ENCODE measurements around the gene GART. TPM values are rescaled to one million over a fixed set of nuclear protein-coding genes. Genes with fewer than 3 reads are reported as not detected.
A peak's percentile ranks its signal among the peaks of the same experiment; 100 is the strongest.

The GART gene
- total and polyA plus RNA-seq, 2 of the 8 experiments (the other 6 are each of a cell fraction or from before 2014, with no cell fraction given): 23.1 to 231 TPM

DNA sequence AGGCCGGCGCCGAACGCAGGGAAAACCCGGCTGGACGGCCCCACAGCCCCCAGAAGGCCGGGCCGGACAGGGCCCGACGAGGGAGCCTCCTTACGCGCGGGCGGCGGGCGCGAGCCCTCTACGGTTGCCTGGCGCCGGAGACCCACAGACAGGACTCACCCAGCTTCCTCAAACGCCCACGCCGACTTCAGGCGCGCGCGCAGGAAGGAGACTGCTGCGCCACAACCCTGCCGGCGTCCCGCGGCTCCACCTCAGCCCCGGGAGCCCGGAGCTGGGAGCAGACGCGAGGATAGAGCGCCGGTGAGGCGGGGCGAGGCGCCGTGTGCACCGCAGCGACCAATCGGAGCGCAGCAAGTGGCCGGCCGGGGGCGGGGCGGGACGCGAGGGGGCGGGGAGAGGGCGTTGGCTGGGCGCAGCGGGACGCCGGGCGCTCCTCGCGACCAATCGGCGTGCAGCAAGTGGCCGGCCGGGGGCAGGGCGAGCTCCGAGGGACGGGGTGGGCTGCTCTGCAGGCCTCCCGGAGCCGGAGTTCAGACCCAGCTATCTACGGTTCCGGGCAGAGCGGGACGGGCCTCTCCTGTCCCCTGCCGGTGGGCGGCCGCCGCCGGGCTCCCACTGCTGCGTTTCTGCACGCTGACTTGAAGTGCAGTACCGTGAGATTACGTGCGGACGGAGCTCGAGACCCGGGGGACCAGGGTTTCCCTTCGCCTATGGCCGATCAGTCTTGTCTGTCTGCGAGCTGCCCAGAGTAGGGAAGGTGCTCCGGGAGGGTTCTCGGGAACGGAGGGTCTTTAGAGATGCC lies 62.0 kb downstream of the GART start, which contains the start of gene TMEM50B (continued):
- TF ChIP-seq MAFK (IDR thresholded peaks at IDR 0.05; ENCODE audit: low read depth, low read length) (no peak), SIX5 (IDR thresholded peaks at IDR 0.05; ENCODE audit: low read depth, low read length) (no peak), SP4 (IDR thresholded peaks at IDR 0.05; ENCODE audit: low read length) (no peak), SIRT6 (IDR thresholded peaks at IDR 0.05; ENCODE audit: low read length) (no peak), SIN3A (conservative IDR thresholded peaks at IDR 0.05 in 1 of 2, IDR thresholded peaks at IDR 0.05 in 1 of 2; ENCODE audit: low read depth in 1 of 2, low read length in 2 of 2) (peak; percentile 10 to 65; a peak in 1 of 4 replicates), CHD2 (IDR thresholded peaks at IDR 0.05; ENCODE audit: low read length) (peak; percentile 49; the same call in 1 of the 2 replicates), KDM5A (IDR thresholded peaks at IDR 0.05; ENCODE audit: low read length) (no peak), TAF1 (IDR thresholded peaks at IDR 0.05; ENCODE audit: low read depth, low read length) (peak; percentile 96), GABPA (IDR thresholded peaks at IDR 0.05; ENCODE audit: borderline replicate concordance, insufficient read depth, low read length) (no peak), YY1 (IDR thresholded peaks at IDR 0.05; ENCODE audit: low read depth, low read length) (peak; percentile 74; the same call in 1 of the 2 replicates), POLR2A (IDR thresholded peaks at IDR 0.05; ENCODE audit: control extremely low read depth in 1 of 2, low read depth in 2 of 2, low read length in 2 of 2) (peak; percentile 65 to 82), ZNF274 (IDR thresholded peaks at IDR 0.05; ENCODE audit: borderline replicate concordance, extremely low read depth, low read length) (no peak), RFX5 (IDR thresholded peaks at IDR 0.05; ENCODE audit: borderline replicate concordance, low read depth, low read length) (no peak), EP300 (IDR thresholded peaks at IDR 0.05; ENCODE audit: borderline replicate concordance in 1 of 2, low read depth in 2 of 2, low read length in 2 of 2) (peak in 1 of 2 experiments; percentile 4; a peak in 1 of 3 replicates), CBX5 (IDR thresholded peaks at IDR 0.05; ENCODE audit: low read depth, low read length) (no peak), HDAC2 (IDR thresholded peaks at IDR 0.05; ENCODE audit: borderline replicate concordance in 1 of 2, low read depth in 2 of 2, low read length in 2 of 2) (no peak; a peak in 1 of 4 replicates), SP2 (IDR thresholded peaks at IDR 0.05; ENCODE audit: low read length) (no peak)
- TF ChIP-seq, protein P1, sequence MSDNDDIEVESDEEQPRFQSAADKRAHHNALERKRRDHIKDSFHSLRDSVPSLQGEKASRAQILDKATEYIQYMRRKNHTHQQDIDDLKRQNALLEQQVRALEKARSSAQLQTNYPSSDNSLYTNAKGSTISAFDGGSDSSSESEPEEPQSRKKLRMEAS (IDR thresholded peaks at IDR 0.05): no peak
- TF ChIP-seq, protein P2, sequence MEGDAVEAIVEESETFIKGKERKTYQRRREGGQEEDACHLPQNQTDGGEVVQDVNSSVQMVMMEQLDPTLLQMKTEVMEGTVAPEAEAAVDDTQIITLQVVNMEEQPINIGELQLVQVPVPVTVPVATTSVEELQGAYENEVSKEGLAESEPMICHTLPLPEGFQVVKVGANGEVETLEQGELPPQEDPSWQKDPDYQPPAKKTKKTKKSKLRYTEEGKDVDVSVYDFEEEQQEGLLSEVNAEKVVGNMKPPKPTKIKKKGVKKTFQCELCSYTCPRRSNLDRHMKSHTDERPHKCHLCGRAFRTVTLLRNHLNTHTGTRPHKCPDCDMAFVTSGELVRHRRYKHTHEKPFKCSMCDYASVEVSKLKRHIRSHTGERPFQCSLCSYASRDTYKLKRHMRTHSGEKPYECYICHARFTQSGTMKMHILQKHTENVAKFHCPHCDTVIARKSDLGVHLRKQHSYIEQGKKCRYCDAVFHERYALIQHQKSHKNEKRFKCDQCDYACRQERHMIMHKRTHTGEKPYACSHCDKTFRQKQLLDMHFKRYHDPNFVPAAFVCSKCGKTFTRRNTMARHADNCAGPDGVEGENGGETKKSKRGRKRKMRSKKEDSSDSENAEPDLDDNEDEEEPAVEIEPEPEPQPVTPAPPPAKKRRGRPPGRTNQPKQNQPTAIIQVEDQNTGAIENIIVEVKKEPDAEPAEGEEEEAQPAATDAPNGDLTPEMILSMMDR (IDR thresholded peaks at IDR 0.05; ENCODE audit: control extremely low read depth in 1 of 3, insufficient read depth in 1 of 3, low read depth in 1 of 3, low read length in 3 of 3): peak; percentile 40 to 49 (median 41)
